ENCODE measurements around the gene B3GNT3. TPM values are rescaled to one million over a fixed set of nuclear protein-coding genes. Genes with fewer than 3 reads are reported as not detected.
"Not testable (repeated sequence)": the region's sequence is repeated elsewhere in the genome, so short reads cannot be mapped to it uniquely, and the experiment has no call there.

The B3GNT3 gene
- total RNA-seq, 4 donors from 2014 or later: 2.9 to 18.3 (median 10.7) TPM

GRCh38 chr19:17775245-17775927 is 19.6 kb upstream of the B3GNT3 start:
- intact Hi-C loops (cut with DNase I; ENCODE audit: low total_unique reads): no loop called here
- no peak for TF ChIP-seq POLR2A (IDR thresholded peaks at IDR 0.05)
- no peak for TF ChIP-seq CTCF (IDR thresholded peaks at IDR 0.05)
- DNase-seq (ENCODE audit: low spot score in 2 of 2): no peak
- 59 to 66% methylated on average over 14 to 16 of the region's 16 CpGs for WGBS, 2 donors
- H3K4me3 ChIP-seq (ENCODE audit: low read depth, poor library complexity, severe bottlenecking): no peak overlapping the region

- TF ChIP-seq POLR2A (IDR thresholded peaks at IDR 0.05) (no peak), CTCF (IDR thresholded peaks at IDR 0.05) (no peak)
- no peak overlapping the region for H3K4me3 ChIP-seq (ENCODE audit: low read depth, poor library complexity, severe bottlenecking)
- intact Hi-C loops (cut with DNase I; ENCODE audit: low total_unique reads): no loop called here
- WGBS, 2 donors: 63 to 69% methylated on average over 26 to 27 of the region's 27 CpGs
- no peak for DNase-seq (ENCODE audit: low spot score in 2 of 2)
Observed at GRCh38 chr19:17775991-17776803, 18.7 kb upstream of the B3GNT3 start.

- intact Hi-C loops (cut with DNase I; ENCODE audit: low total_unique reads); DNase-seq (ENCODE audit: low spot score in 2 of 2); H3K4me3 ChIP-seq (ENCODE audit: low read depth, poor library complexity, severe bottlenecking): not testable (repeated sequence)
- WGBS, 2 donors: 72% methylated on average over 10 of the region's 10 CpGs
Observed at GRCh38 chr19:17777840-17778239, 17.1 kb upstream of the B3GNT3 start.

GRCh38 chr19:17778251-17778967 is 16.5 kb upstream of the B3GNT3 start:
- DNase-seq (ENCODE audit: low spot score in 2 of 2): peak in 1 of 2 donors; percentile 47
- no peak overlapping the region for H3K4me3 ChIP-seq (ENCODE audit: low read depth, poor library complexity, severe bottlenecking)
- intact Hi-C loops (cut with DNase I; ENCODE audit: low total_unique reads): no loop called here
- TF ChIP-seq CTCF (IDR thresholded peaks at IDR 0.05) (no peak), POLR2A (IDR thresholded peaks at IDR 0.05) (no peak)
- WGBS, 2 donors: 6 to 7% methylated on average over 35 of the region's 37 CpGs

GRCh38 chr19:17778968-17779929 is 15.7 kb upstream of the B3GNT3 start:
- TF ChIP-seq POLR2A (IDR thresholded peaks at IDR 0.05): no peak
- TF ChIP-seq CTCF (IDR thresholded peaks at IDR 0.05): no peak
- DNase-seq (ENCODE audit: low spot score in 2 of 2): peak in 1 of 2 donors; percentile 55
- intact Hi-C loops (cut with DNase I; ENCODE audit: low total_unique reads): no loop called here
- 18 to 20% methylated on average over 25 of the region's 25 CpGs for WGBS, 2 donors
- H3K4me3 ChIP-seq (ENCODE audit: low read depth, poor library complexity, severe bottlenecking): no peak overlapping the region
